SKM-1 (cell line): ENCODE results near the gene OR6Y1.

Experiments used
- DNase-seq: peaks from one replicate; lab custom pipeline; 2025; ENCODE audit not compliant: unreplicated experiment; lab: John Stamatoyannopoulos, UW

Gene OR6Y1

GRCh38 chr1:158506369-158506987, 47.7 kb downstream of the OR6Y1 start:
- peak; percentile 31 for DNase-seq

- DNase-seq: peak; percentile 36
Observed at GRCh38 chr1:158496374-158496773, 57.8 kb downstream of the OR6Y1 start.

- no peak for DNase-seq
Observed at GRCh38 chr1:158494796-158495195, 59.4 kb downstream of the OR6Y1 start.
